HCT116 (cell line): ENCODE data around the gene SLC5A10. TPM values are rescaled to one million over a fixed set of nuclear protein-coding genes. Genes with fewer than 3 reads are reported as not detected.

ENCODE experiments used
- ATAC-seq: fragments of 200-7000 bp; cut with Tn5 transposase; 2 replicates; pipeline ENCODE4 v1.9.1; 2020; ENCODE audit warnings: mild to moderate bottlenecking, moderate library complexity
- BruUV-seq: library from RNA; stranded (reverse); fragments of 400-500 nt; replicated peaks from 2 replicates; lab custom pipeline; 2021; lab: Mats Ljungman, UMichigan
- CTCF ChIA-PET: fragments of 300-600 bp; sonication (Branson Sonifier 250); formaldehyde crosslinking; loops from one replicate; lab custom pipeline; 2021; ENCODE audit warnings: antibody characterized with exemption; lab: Charles Lee
- POLR2A ChIA-PET: fragments of 300-600, 350-600 bp; sonication (Branson Sonifier 250); formaldehyde crosslinking; loops from one replicate; lab custom pipeline; 2021; ENCODE audit warnings: antibody characterized with exemption; lab: Charles Lee
- RAD21 ChIA-PET, 2 experiments: fragments of 300-600 bp; sonication (Branson Sonifier 250); formaldehyde crosslinking; loops; one replicate each; lab custom pipeline; 2023; ENCODE audit warnings: low total read pairs in 2 of 2; ENCODE audit not compliant: uncharacterized antibody in 2 of 2, unreplicated experiment in 2 of 2, low non-redundant PET in 1 of 2; lab: Charles Lee
- DNase-seq: peaks from one replicate; pipeline ENCODE4 v3.0.0-alpha.2; 2010; ENCODE audit warnings: low read depth, low spot score
- H2AFZ ChIP-seq: fragments of 200-600 bp; shearing (Covaris generic), sonication (generic); 2 replicates; pipeline ENCODE4 v1.6.1; 2017; ENCODE audit warnings: low read depth, mixed run types, mixed read lengths, antibody characterized with exemption, low read length; ENCODE audit not compliant: poor library complexity, severe bottlenecking
- H3K27ac ChIP-seq: 2 replicates; pipeline ENCODE4 v1.5.1; 2012; ENCODE audit warnings: low read depth, low read length
- H3K27me3 ChIP-seq: fragments of 200-600 bp; sonication (generic); 2 replicates; pipeline ENCODE4 v1.6.1; 2016; ENCODE audit warnings: mixed run types, low read length, mixed read lengths; ENCODE audit not compliant: insufficient read depth
- H3K36me3 ChIP-seq, 2 experiments: fragments of 200-500 bp in 1 of 2; fragments of 200-600 bp in 1 of 2; sonication (Bioruptor generic) in 1 of 2; sonication (generic) in 1 of 2; 2 replicates each; pipeline versions ENCODE4 v1.5.1 to v1.6.1; 2014 to 2016; ENCODE audit warnings: low read length in 2 of 2, inconsistent platforms in 1 of 2, mixed read lengths in 1 of 2, mixed run types in 1 of 2; ENCODE audit not compliant: insufficient read depth in 2 of 2, control insufficient read depth in 1 of 2
- H3K4me1 ChIP-seq, 2 experiments: fragments of 200-600 bp in 1 of 2; sonication (generic) in 1 of 2; 2 replicates each; pipeline versions ENCODE4 v1.5.1 to v1.6.1; 2012 to 2017; ENCODE audit warnings: low read length in 2 of 2, inconsistent platforms in 1 of 2, mild to moderate bottlenecking in 1 of 2, mixed read lengths in 1 of 2, mixed run types in 1 of 2, moderate library complexity in 1 of 2; ENCODE audit not compliant: insufficient read depth in 2 of 2, control insufficient read depth in 1 of 2
- H3K4me2 ChIP-seq: fragments of 200-600 bp; sonication (generic); 2 replicates; pipeline ENCODE4 v1.6.1; 2017; ENCODE audit warnings: mixed run types, low read length, mixed read lengths
- H3K4me3 ChIP-seq, 2 experiments: fragments of 200-600 bp in 1 of 2; sonication (generic) in 1 of 2; replicated peaks in 1 of 2; 2 replicates each; pipeline ENCODE4 v1.5.1; 2011 to 2016; ENCODE audit warnings: low read length in 2 of 2, control low read depth in 1 of 2, low read depth in 1 of 2, mild to moderate bottlenecking in 1 of 2, mixed read lengths in 1 of 2, mixed run types in 1 of 2
- H3K79me2 ChIP-seq: fragments of 200-600 bp; sonication (generic); 2 replicates; pipeline ENCODE4 v1.6.1; 2017; ENCODE audit warnings: mild to moderate bottlenecking, mixed run types, low read length, moderate library complexity, mixed read lengths; ENCODE audit not compliant: insufficient read depth
- H3K9ac ChIP-seq: fragments of 200-600 bp; sonication (generic); 2 replicates; pipeline ENCODE4 v1.6.1; 2016; ENCODE audit warnings: low read length, mixed read lengths
- H3K9me2 ChIP-seq: fragments of 200-600 bp; sonication (generic), shearing (Covaris generic); 2 replicates; pipeline ENCODE4 v1.6.1; 2017; ENCODE audit warnings: mixed run types, mild to moderate bottlenecking, moderate library complexity; ENCODE audit not compliant: insufficient read depth
- H3K9me3 ChIP-seq, 2 experiments: fragments of 200-500 bp in 1 of 2; fragments of 200-600 bp in 1 of 2; sonication (Bioruptor generic) in 1 of 2; sonication (generic) in 1 of 2; 2 replicates each; pipeline ENCODE4 v1.6.1; 2014 to 2017; ENCODE audit warnings: low read length in 2 of 2, mixed read lengths in 2 of 2, inconsistent platforms in 1 of 2, low read depth in 1 of 2, mild to moderate bottlenecking in 1 of 2, mixed run types in 1 of 2, moderate library complexity in 1 of 2; ENCODE audit not compliant: control insufficient read depth in 1 of 2, insufficient read depth in 1 of 2
- H4K20me1 ChIP-seq: fragments of 200-600 bp; sonication (generic), shearing (Covaris generic); 2 replicates; pipeline ENCODE4 v1.6.1; 2017; ENCODE audit warnings: mixed run types, mild to moderate bottlenecking, moderate library complexity; ENCODE audit not compliant: insufficient read depth
- CBX3 ChIP-seq: IDR thresholded peaks from 2 replicates; pipeline ENCODE4 v1.6.1; 2012; ENCODE audit warnings: low read depth
- CEBPB ChIP-seq: IDR thresholded peaks from 2 replicates; pipeline ENCODE4 v1.6.1; 2012; ENCODE audit warnings: low read depth
- EZH2phosphoT487 ChIP-seq: fragments of 200-600 bp; IDR thresholded peaks from 2 replicates; pipeline ENCODE4 v1.6.1; 2018; ENCODE audit warnings: antibody characterized with exemption, borderline replicate concordance
- FOSL1 ChIP-seq: IDR thresholded peaks from 2 replicates; pipeline ENCODE4 v1.6.1; 2012; ENCODE audit warnings: low read depth
- SP1 ChIP-seq: IDR thresholded peaks from 2 replicates; pipeline ENCODE4 v1.6.1; 2012; ENCODE audit warnings: low read depth
- YY1 ChIP-seq: IDR thresholded peaks from 2 replicates; pipeline ENCODE4 v1.6.1; 2011; ENCODE audit warnings: low read length, low read depth, moderate library complexity, mild to moderate bottlenecking; ENCODE audit not compliant: insufficient replicate concordance; ENCODE audit errors: extremely low read depth
- intact Hi-C: fragments of 100-400 bp; cut with micrococcal nuclease; formaldehyde crosslinking; loops from 2 replicates; pipeline ENCODE4 v1.10.0; 2022
- total RNA-seq: library from RNA; stranded (reverse); gene quantifications from one replicate; pipeline ENCODE4 v1.2.1, GENCODE V29; 2021; ENCODE audit not compliant: unreplicated experiment

SLC5A10 gene
- total RNA-seq, 1 experiment from 2014 or later = not detected

DNA sequence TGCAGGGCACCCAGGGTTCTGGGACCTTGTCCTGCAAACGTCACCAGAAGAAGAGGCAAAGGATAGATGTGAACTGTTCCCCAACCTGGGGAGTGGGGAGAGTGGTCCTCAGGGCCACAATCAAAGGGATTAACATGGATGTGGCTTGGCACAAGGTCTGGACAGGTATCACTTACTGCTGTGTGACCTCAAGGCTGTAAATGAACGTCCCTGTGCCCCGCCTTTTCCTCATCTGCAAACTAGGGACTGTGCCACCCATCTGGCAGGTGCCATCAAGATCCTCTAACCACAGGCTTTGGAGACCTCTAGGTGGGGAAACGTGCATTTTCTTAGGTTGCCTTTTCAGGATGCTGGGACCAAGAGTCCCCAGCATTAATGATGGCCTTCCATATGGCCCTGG lies 25.1 kb downstream of the SLC5A10 start:
- POLR2A ChIA-PET = no interaction called here
- no peak for TF ChIP-seq FOSL1
- TF ChIP-seq YY1 = no peak
- no peak for TF ChIP-seq CBX3
- no peak for TF ChIP-seq CEBPB
- H3K9ac ChIP-seq = no peak overlapping the region

DNA sequence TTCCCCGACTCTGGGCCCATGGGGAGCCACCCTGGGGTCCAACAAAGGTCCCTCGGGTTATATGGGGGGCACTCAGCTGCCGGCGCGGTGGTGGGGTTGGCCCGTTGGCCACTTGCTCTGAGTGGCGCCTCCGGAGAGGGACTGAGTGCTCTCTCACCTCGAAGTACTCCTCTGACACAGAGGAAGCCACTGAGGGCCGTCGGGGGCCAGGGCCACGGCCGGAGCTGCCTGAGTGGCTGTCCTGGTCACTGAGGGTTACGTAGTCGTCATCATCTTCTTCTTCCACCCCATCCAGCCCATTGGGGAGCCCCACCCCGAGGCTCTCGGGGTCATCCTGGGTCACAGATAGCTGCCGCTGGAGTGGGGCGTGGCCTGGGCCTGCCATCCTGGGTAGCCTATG lies 25.7 kb downstream of the SLC5A10 start:
- no peaks in the 10 kb centered on the region for H3K27me3 ChIP-seq
- DNase-seq (no peak), ATAC-seq (no peak)
- no peaks in the 10 kb centered on the region for H3K9me3 ChIP-seq
- RAD21 ChIA-PET = no interaction called here
- peaks cover 27% of the 10 kb centered on the region for H3K79me2 ChIP-seq
- BruUV-seq = no TSS peak
- H3K36me3 ChIP-seq = peaks cover 18 to 28% of the 10 kb centered on the region in 2 experiments; a peak in 3 of 4 replicates
- no peak for TF ChIP-seq FOSL1
- no peak for TF ChIP-seq EZH2phosphoT487
- TF ChIP-seq SP1 = no peak
- H3K4me3 ChIP-seq = no peak overlapping the region
- no peaks in the 10 kb centered on the region for H4K20me1 ChIP-seq
- peaks cover 11 to 19% of the 10 kb centered on the region in 2 experiments for H3K4me1 ChIP-seq
- intact Hi-C loops = no loop called here
- no peak overlapping the region for H2AFZ ChIP-seq
- H3K4me2 ChIP-seq = no peak overlapping the region
- no peaks in the 10 kb centered on the region for H3K9me2 ChIP-seq
- POLR2A ChIA-PET = no interaction called here
- H3K27ac ChIP-seq = no peak overlapping the region
- no peak overlapping the region for H3K9ac ChIP-seq
- CTCF ChIA-PET = no interaction called here

More for the DNA sequence above, 25.1 kb downstream of the SLC5A10 start:
- H3K4me3 ChIP-seq = no peak overlapping the region
- no peaks in the 10 kb centered on the region for H4K20me1 ChIP-seq
- H3K27ac ChIP-seq = no peak overlapping the region
- no peaks in the 10 kb centered on the region for H3K9me3 ChIP-seq
- no peak overlapping the region for H2AFZ ChIP-seq
- no peak for DNase-seq
- H3K36me3 ChIP-seq = peaks cover 21 to 30% of the 10 kb centered on the region in 2 experiments; a peak in 3 of 4 replicates
- no peaks in the 10 kb centered on the region for H3K9me2 ChIP-seq
- ATAC-seq = no peak
- BruUV-seq = no TSS peak
- CTCF ChIA-PET = no interaction called here
- H3K4me2 ChIP-seq = no peak overlapping the region
- H3K79me2 ChIP-seq = peaks cover 27% of the 10 kb centered on the region
- RAD21 ChIA-PET = no interaction called here
- H3K4me1 ChIP-seq = peaks cover 5 to 13% of the 10 kb centered on the region in 2 experiments
- intact Hi-C loops = no loop called here
- no peaks in the 10 kb centered on the region for H3K27me3 ChIP-seq
